NCI-H748 (cell line): Measurements from ENCODE around the gene RFX7.
"Not testable (repeated sequence)": the region's sequence is repeated elsewhere in the genome, so short reads cannot be mapped to it uniquely, and the experiment has no call there.

ENCODE experiments used
- DNase-seq: peaks from one replicate; lab custom pipeline; 2025; ENCODE audit not compliant: unreplicated experiment; lab: John Stamatoyannopoulos, UW

Gene RFX7

DNA sequence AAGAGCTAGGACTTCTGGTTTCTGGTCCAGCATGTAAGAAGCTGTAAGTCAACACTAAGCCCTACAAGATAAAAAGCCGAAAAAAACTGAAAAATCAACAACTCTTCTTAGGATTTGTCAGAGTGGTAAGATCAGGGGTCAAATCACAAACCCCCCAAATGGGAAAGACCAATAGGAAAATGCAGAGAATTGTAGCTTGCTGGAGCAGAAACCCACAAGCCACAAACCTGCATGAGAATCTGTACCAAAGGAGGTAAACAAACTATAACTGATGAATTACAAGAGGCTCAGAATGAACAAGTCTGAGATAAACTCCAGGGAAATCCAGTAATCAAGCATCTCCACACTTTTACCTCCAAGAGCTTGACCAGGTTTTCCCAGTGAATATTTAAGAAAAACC, 36.0 kb downstream of the RFX7 start:
- DNase-seq = no peak

DNA sequence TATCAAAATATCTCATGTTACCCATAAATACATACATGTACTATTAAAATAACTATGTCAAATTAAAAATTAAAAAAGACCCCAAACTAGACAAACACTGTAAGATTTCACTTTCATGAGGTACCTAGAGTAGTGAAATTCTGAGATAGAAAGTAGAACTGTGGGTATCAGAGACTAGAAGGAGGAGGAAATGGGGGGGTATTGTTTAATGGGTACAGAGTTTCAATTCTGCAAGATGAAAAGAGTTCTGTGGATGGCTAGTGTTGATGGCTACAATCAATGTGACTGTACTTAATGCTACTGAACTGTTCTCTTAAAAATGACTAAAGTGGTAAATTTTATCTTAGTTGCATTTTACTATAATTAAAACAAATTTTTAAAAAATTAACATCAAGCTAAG, 36.6 kb downstream of the RFX7 start:
- DNase-seq = no peak

DNA sequence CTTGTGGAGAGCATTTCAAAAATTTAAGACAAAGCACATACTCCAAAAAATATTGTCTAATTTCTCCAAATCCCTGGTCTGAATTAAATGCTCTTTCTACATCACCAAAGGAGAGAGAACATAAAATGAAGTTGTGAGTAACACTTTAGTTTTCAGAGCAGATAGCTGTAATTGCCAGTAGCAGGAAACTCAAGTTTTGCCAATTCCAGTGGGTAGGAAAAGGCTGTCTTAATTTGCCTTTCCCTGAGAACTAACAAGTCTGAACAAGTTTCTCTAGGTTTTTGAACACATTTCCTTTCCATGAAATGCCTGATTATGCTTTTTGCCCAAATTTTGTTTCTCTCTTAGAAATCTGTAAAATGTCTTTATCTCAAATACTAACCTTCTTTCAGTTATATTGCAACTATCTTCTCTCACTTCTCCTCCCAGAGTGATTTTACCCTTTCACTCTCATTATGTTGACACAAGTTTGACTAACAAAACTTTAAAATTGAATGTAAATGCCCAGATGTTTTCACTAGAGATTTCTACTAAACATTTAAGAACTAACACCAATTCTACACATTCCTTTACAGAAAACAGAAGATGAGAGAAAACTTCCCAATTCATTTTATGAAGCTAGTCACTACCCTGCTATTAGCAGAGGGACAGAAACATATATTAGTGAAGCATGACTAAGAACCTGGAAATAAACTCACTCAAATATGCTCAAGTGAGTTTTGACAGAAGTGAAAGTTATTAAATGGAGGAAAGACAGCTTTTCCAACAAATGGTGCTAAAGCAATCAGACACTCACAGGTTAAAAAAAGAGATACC, 38.4 kb downstream of the RFX7 start:
- no peak for DNase-seq

DNA sequence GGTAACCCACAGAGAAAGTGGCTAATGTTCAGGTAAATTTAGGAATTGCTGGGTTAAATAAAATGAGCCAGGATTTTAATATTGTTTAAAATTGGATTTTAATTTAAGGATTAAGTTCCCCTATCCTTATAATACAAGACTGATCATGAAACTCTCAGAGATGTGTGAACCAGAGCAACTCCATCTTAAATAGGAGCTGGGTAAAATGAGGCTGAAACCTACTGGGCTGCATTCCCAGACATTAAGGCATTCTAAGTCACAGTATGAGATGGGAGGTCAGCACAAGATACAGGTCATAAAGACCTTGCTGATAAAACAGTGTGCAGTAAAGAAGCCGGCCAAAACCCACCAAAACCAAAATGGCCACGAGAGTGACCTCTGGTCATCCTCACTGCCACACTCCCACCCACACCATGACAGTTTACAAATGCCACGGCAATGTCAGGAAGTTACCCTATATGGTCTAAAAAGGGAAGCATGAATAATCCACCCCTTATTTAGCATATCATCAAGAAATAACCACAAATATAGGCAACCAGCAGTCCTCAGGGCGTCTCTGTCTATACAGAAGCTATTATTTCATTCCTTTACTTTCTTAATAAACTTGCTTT, 40.3 kb downstream of the RFX7 start:
- not testable (repeated sequence) for DNase-seq

DNA sequence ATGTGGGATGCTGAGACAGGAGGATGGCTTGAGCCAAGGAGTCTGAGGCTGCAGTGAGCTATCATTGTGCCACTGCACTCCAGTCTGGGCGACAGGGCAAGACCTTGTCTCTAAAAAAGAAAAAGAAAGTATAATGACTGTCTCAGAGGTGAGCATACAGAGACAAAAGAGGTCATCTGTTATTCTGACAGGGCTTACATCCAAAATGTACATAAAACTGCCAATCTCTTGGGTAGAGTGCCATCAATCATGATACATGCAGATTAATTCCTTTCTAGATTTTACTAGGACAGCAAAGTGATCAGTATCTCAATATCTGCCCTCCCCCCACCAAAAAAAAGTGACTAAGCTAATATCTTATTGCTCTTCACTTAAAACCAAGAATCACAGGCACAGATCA, 41.0 kb downstream of the RFX7 start:
- DNase-seq = no peak

DNA sequence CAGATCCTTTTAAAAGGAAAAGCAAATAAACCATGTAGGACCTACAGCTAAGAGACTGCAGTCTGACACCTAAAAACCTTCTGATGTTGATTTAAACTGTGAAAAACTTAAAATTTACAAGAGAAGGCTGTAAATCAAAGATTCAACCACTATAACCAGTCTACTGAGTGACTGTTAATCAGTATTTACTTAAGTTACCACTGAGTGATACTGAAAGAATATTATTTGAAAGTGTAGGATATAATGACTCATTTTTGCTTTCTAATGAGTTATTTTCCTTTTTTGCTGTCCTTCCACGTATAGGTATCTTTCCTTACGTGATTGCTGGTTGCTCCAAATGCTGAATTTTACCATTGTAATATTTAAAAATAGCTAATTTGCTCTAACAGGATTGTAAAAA, 44.6 kb downstream of the RFX7 start:
- DNase-seq = no peak

DNA sequence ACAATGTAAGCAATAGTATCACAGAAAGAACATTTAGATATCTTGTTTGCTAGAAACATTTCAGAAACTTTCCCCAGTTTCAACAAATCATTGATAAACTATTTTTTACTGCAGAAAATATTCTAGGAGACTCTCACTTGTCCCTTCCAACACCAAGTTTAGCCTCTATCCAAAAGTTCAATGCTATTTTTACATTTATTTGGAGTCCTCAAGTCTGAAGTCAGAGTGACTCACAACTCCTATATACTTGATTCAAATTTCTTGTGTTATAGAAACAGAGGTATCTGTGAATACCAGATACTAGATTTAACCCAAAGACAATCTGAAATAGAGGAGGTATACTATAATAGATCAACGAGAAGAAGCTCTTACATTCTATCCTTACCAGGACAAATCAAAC, 49.6 kb downstream of the RFX7 start:
- no peak for DNase-seq

DNA sequence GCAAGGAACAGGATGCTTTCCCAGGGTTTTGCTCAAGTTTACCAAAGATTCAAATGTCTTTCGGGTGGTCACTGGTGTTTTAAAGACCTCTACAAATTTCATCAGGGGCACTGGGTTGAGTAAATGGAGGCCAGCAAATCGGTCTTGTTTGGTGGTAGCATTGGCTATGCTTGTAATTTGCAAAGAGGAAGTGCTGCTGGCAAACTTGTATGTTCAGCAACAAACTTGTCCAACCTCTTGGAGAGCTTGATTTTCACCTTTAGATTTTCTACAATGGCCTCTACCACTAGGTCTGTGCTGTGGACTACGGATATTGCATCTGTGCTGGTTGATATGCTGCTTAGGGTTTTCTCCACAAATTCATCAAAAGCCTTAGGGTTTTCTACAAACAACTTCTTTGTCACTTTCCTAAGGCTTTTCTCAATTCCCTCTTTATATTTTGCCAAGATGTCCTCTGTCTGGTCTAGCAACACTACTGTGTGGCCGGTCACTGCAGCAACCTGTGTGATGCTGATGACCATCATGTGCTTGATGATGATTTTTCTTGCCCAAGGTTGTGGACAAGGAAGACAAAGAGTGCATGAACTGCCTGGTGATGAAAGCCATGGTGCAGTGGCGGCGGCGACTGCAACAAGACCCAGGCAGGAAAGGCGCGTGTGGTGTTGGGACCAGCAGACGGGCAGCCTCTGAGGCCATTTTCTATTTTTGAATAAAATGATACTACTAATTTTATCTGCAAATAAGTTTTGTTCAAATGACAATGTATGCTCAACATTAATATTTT, 50.8 kb downstream of the RFX7 start:
- DNase-seq = no peak

DNA sequence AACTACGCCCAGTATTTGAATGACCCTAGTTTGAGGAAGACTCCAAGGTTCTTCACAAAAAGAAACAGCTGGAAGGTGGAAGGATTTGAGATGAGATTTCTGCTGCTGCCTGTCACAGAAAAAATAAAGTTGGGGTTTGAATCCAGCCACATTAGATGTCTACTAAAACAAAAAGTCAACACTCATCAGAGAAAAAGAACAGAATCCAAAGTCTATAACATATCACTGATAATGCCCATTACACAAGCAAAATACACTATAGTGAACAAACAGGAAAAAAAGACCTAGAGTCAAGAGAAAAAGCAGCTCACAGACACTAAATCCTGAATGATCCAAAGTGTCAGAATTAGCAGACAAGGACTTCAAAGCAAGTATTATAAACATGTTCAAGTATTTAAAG, 56.0 kb downstream of the RFX7 start:
- no peak for DNase-seq

DNA sequence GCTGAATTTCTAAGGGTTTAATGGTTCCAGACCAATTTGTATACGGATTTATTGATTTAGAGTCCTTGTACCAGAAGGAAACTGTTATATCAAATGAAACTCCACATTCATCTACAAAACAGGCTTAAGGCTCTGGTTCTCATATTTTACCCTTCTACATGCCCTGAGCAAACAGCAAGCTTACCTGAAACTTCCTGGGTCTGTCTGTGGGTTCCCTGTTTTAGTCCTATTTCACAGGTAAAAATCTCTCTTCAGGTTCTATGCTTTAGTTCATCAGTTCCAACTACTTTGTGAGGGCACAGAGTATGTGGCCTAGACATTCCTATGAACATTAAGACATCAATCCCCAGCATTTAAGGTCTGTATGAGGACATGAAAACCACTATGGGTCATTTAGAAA, 57.7 kb downstream of the RFX7 start:
- DNase-seq = no peak

DNA sequence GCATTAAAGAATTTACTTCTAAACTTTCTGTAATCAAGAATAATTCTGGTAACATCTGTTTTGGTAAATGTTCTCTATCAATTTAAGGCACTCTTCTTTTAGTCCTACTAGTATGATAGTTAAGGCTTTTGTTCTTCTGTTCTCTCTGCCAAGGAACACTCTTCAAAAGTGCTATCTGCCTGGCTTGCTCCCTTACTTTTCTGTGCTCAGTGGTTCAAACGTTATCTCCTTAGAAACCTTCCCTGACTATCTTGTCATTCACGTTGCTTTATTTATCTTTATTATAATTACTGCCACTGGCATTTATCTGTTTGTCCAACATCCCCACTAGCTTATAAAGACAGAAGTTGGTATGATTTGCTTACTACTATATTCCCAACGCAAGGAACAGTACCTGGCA, 59.2 kb downstream of the RFX7 start:
- no peak for DNase-seq

DNA sequence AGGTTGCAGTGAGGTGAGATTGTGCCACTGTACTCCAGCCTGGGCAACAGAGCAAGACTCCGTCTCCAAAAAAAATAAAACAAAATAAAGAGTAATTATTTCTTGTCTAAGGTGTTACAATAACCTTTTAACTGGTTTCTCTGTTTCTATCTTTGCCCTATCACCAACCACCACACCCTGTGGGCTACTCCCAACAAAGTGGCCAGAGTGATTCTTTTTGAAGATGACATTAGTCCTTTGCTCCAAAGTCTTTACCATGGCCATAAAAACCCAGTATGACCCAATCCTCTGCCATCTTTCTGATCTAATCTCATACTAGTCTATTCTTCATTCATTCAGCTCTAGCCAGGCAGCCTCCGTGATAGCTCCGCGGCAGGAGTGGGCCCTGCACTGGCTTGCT, 62.8 kb downstream of the RFX7 start:
- DNase-seq = no peak

DNA sequence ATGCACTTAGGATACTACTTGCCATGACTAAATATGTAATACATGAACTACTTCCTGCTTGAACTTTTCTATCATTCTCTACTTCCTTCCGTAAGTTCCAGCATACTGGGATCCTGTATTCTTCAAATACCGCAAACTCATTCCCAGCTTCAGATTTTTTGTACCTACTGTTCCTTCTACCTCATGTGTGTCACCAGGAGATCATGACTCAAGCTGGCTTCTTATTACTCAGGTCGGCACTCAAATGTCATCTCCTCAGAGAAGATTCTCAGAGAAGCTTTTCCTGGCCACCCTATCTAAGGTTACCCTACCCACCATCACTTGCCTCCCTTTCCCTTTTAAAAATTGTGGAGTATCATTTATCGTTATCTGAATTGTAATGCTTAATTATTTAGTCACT, 66.7 kb downstream of the RFX7 start:
- no peak for DNase-seq

DNA sequence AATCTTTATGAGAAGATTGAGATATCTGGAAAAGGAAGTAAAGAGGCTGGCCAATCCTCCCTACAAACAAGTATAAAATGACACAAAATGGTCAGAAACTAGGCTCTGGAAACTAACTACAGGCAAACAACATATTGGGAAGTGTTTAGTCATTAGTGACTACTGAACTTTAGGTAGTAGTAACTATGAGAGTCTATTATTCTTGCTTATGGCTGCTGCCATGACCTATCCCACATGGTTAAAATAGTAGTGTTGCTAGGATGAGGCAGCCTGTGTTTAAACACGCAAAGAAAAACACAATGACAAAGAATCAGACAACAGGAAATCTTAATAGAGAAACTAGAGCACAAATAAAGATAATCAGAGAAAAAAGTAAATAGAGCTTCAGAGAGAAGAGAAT, 67.9 kb downstream of the RFX7 start:
- DNase-seq = no peak

DNA sequence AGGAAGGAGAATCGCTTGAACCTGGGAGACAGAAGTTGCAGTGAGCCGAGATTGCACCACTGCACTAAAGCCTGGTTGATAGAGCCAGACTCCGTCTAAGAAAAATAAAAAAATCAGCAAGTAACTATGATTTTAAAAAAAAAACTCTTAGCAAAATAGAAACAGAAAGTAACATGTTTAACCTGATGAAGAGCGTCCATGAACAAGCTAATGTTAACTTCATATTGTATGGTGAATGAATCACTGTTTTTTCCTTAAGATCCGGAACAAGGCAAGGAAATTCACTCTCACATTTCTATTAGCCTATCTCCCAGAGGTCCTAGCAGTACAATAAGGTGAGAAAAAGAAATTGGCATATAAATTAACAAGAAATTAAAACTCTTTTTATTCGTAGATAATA, 69.0 kb downstream of the RFX7 start:
- DNase-seq = no peak

DNA sequence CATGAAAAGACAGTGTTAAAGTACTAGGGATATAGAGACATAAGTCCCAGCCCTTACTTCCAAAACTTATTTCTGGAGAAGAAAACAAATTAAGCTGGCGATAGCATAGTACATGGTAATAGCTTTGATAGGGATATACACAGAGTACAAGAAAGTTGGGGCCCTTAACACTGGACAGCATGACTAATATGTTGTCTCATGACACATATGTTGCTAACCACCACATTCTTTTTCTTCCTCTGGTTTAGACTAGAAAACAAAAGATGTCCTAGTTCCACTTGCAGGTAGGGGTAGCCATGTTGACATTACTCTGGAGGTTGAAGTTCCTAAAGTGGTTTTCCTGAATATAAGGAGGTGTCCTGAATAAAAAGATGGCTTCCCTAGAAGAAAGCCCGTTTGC, 75.3 kb downstream of the RFX7 start:
- DNase-seq = no peak

DNA sequence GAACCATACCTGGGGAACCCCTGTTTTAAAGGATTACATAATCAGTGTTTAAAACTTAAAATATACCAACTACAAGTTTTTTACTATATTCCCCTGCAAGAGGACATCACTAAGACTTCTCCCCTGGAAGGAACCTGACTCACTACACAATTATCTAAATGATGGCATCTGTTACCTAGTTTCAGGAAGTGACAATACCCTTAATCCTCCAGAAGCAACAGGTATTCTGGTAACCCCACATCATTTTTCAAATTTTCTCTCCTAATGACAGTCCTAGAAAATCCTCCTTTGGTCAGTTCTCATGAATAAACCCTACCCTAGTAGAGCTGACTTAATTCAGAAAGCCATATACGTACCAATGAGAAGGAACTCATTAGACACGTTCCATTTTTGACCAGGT, 78.4 kb downstream of the RFX7 start:
- no peak for DNase-seq

DNA sequence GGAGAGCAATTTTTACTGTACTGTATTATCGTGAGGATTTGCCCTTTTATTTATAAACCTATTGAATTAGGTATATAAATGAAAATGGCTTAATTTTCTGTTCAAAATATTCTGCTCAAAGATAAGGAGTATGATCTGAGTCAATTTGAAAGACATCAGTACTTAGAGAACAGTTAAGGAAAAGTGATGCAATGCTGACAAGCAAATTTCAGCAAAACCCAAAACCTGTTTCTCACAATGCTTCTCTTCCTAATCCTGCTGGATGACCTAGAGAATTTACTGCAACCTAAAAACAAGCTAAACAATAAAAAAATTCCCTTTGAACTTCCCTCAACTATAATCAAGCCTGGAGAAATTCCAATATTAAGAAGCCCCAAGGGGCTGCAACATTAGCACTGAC, 82.7 kb downstream of the RFX7 start:
- DNase-seq = no peak

DNA sequence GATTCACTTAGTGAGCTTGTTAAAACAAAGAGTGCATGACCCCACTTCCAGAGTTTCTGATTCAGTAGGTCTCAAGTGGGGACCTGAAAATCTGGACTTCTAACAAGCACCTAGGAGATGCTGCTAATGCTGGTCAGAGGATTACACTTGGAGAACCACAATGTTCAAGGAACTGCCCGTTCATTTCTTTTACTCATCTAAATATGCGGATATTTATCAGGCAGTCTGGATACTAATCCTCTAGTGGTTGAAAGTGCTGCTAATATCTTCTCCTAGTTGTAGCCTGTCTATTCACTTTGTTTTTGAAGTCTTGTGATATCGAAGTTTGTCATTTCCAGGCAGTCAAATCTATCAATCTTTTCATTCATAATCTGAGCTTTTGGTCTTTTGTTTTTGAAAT, 86.8 kb downstream of the RFX7 start:
- DNase-seq = no peak

DNA sequence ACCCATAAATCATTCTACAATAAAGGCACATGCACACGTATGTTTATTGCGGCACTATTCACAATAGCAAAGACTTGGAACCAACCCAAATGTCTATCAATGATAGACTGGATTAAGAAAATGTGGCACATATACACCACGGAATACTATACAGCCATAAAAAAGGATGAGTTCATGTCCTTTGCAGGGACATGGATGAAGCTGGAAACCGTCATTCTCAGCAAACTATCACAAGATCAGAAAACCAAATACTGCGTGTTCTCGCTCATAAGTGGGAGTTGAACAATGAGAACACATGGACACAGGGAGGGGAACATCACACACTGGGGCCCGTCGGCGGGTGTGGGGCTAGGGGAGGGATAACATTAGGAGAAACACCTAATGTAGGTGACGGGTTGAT, 88.4 kb downstream of the RFX7 start:
- DNase-seq = not testable (repeated sequence)

DNA sequence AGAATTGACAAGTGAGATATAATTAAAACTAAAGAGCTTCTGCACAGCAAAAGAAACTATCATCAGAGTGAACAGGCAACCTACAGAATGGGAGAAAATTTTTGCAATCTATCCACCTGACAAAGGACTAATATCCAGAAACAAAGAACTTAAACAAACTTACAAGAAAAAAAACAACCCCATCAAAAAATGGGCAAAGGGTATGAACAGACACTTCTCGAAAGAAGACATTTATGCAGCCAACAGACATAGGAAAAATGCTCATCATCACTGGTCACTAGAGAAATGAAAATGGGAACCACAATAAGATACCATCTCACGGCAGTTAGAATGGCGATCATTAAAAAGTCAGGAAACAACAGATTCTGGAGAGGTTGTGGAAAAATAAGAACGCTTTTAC, 88.9 kb downstream of the RFX7 start:
- DNase-seq = not testable (repeated sequence)

DNA sequence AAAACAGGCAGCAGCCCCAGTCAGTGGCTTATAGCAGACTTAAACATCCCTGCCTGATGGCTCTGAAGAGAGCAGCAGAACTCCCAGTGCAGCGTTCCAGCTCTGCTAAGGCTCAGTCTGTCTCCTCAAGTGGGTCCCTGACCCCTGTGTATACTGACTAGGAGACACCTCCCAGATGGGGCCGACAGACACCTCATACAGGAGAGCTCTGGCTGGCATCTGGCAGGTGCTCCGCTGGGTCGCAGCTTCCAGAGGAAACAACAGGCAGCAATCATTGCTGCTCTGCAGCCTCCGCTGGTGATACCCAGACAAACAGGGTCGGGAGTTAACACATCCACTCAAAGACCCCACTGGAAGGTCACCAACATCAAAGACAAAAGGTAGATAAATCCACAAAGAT, 93.5 kb downstream of the RFX7 start:
- no peak for DNase-seq
